Neural progenitor cell (in vitro differentiated cells): Measurements from ENCODE around the gene C7orf33.

Experiments
- EZH2phosphoT487 ChIP-seq: fragments of 200-600 bp; sonication (generic); IDR thresholded peaks from 2 replicates; pipeline ENCODE4 v1.6.1; 2017; ENCODE audit warnings: antibody characterized with exemption
- TF ChIP-seq, protein P1 (sequence below): fragments of 200-600 bp; sonication (generic); IDR thresholded peaks from 2 replicates; pipeline ENCODE4 v1.5.1; 2017; ENCODE audit warnings: antibody characterized with exemption, mild to moderate bottlenecking

GRCh38 chr7:148621563-148621962 is 31.0 kb downstream of the C7orf33 start:
- TF ChIP-seq, protein P1, sequence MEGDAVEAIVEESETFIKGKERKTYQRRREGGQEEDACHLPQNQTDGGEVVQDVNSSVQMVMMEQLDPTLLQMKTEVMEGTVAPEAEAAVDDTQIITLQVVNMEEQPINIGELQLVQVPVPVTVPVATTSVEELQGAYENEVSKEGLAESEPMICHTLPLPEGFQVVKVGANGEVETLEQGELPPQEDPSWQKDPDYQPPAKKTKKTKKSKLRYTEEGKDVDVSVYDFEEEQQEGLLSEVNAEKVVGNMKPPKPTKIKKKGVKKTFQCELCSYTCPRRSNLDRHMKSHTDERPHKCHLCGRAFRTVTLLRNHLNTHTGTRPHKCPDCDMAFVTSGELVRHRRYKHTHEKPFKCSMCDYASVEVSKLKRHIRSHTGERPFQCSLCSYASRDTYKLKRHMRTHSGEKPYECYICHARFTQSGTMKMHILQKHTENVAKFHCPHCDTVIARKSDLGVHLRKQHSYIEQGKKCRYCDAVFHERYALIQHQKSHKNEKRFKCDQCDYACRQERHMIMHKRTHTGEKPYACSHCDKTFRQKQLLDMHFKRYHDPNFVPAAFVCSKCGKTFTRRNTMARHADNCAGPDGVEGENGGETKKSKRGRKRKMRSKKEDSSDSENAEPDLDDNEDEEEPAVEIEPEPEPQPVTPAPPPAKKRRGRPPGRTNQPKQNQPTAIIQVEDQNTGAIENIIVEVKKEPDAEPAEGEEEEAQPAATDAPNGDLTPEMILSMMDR, result no peak
- no peak for TF ChIP-seq EZH2phosphoT487
